Daoy (cell line): Measurements from ENCODE around the gene SPACDR. TPM values are rescaled to one million over a fixed set of nuclear protein-coding genes. Genes with fewer than 3 reads are reported as not detected.
"Not testable (repeated sequence)": the region's sequence is repeated elsewhere in the genome, so short reads cannot be mapped to it uniquely, and the experiment has no call there.

Experiments used
- DNase-seq: peaks from one replicate; pipeline ENCODE4 v3.0.0-alpha.2; 2015; ENCODE audit warnings: low read depth
- total RNA-seq: library from RNA; depleted of rRNA; stranded (reverse); fragments of >200 nt; shearing (Covaris generic); gene quantifications from 2 replicates; pipeline ENCODE4 v1.2.3, GENCODE V29; 2014; rRNA removed

Gene SPACDR, protein sequence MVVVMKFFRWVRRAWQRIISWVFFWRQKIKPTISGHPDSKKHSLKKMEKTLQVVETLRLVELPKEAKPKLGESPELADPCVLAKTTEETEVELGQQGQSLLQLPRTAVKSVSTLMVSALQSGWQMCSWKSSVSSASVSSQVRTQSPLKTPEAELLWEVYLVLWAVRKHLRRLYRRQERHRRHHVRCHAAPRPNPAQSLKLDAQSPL
- total RNA-seq: 1.6 TPM in 1 of 2 replicates, not detected in the other

DNA sequence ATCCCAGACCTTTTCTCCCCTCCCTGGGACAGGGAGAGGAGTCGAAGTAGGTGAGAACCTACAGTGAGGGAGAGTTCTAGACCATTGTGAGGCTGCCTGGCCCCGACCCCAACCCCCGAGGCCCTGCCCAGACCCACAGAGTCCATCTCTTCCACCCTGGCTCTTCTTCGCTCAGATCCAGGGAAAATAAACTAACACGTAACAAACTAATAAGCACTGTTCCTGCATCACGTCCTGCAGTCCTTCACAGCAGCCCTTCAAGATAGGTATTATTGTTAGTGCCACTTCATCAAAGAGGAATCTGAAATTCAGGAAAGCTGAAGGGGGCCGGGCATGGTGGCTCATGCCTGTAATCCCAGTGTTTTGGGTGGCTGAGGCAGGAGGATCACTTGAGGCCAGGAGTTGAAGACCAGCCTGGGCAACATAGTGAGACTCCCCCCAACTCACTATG, at the start of gene SPACDR:
Gene SPACDR, minus strand, starts transcription at position 51 of the 451 bp plus-strand sequence. CDS start 235 bp downstream, outside the sequence.
- no peak for DNase-seq

DNA sequence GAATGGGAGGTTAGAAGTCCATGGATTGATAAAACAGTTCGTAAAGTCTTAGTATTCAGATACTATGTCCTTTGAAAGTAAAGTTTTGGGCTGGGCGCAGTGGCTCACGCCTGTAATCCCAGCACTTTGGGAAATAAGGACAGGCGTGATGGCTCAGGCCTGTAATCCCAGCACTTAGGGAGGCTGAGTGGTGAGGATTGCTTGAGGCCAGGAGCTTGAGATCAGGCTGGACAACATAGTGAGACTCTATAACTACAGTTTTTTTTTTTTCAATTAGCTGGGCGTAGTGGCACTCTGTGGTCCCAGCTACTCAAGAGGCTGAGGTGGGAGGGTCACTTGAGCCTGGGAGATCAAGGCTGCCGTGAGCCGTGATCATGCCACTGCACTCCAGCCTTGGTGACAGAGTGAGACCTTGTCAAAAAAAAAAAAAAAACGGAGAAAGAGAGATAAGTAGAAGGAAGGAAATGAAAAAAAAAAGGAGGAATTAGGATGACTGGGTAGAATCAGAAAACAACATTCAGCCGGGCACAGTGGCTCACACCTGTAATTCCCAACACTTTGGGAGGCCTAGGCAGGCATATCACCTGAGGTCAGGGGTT, 49.3 kb upstream of the SPACDR start:
- no peak for DNase-seq

DNA sequence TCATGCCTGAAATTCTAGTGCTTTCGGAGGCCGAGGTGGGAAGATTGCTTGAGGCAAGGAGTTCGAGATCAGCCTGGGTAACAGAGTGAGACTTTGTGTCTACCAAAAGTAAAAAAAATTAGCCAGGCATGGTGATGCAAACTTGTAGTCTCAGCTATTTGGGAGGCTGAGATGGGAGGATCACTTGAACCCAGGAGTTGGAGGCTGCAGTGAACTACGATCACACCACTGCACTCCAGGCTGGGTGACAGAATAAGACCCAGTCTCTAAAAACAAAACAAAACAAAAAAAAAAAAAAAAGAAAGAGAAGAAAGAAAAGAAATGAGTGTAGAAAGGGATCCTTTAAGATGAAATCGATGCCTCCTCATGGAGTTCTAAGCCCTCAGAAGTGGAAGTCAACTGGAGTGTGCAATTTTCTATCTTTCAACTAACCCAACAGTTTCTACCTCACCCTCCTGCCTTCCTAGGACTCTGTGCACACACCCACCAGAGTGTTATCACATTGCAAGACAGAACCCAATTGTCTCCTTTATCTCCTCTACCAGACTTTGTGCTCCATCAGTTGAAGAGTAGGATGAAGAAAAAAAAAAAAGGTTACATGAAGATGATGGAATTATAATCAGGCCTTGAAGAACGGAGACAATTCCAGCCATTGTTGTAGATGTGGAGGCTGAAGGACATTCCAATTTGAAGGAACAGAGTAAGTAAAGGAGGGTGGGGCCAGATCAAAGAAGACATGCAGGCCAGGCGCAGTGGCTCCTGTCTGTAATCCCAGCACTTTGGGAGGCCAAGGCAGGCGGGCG, 46.6 kb upstream of the SPACDR start:
- no peak for DNase-seq

DNA sequence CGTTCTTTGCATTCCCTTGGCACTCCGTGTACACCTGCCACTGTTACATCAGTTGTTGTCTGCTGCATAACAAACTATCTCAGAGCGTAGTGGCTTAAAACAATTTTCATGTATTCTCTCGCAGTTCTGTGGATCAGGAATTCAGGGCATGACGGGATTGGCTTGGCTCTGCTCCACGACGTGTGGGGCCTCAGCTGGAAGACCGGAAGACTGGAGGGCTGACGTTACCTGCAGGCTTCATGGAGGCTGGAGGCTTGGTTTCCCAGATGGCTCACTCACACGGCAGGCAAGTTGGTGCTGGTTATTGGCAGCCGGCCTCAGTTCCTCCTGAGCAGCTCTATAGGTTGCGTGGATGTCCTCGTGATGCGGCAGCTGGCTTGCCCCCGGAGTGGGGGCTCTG, 45.2 kb upstream of the SPACDR start:
- peak; percentile 97 for DNase-seq

DNA sequence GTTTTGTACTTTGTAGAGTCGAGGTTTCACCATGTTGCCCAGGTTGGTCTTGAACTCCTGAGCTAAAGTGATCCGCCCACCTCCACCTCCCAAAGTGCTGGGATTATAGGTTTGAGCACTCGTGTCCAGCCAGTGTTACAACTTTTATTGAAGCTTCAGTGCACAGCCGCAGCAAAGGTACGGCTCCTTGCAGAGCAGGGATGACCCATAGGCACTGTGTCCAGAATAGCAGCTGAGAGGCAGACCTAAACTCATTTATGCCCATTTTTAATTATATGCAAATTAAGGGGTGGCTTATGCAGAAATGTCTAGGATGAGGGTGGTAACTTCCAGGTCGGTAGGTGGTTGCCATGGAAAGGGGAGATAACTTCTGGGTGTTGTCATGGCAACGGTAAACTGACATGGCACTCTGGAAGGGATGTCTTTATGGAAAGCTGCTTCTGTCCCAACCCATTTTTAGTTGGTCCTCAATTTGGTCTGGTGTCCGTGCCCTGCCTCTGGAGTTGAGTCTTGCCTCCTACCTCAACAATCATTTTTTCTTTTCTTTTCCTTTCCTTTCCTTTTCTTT, 42.4 kb upstream of the SPACDR start:
- DNase-seq: no peak

DNA sequence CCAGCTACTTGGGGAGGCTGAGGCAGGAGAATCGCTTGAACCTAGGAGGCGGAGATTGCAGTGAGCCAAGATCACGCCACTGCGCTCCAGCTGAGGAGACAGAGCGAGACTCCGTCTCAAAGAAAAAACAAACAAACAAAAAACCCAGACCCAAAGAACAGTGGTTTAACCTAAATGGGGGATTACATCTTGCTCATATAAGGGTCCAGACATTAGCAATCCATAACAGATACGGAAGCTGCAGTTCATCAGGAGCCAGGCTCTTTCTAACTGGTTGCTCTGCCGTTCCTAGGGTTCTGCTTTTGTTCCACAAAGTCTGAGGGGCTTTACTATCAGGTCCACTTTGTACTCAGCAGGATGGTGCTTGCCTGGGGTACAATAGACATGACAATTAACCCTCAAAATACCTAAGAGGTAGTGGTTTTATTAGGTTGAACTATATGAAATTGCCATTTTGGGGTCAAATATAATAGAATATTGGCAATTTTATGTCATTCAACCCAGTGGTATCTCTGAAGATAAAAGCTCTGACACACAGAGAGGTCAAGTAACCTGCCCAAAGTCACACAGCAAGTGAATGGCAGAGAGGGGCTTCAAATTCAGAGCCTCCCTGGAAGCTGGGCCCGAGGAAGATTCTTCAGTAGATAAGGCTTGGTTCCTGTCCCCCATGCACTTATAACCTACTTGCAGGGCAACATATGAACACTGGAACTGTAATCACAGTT, 41.0 kb upstream of the SPACDR start:
- DNase-seq: no peak

DNA sequence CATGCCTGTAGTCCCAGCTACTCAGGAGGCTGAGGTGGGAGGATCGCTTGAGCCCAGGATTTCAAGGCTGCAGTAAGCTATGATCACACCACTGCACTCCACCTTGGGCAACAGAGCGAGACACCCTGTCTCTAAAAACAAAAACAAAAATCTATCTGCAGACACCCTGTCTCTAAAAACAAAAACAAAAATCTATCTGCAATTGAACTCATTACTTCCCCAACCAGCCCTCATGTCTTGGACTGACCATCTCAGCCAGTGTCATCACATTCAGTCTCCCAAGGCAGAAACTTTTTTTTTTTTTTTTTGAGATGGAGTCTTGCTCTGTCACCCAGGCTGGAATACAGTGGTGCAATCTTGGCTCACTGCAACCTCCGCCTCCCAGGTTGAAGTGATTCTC, 40.0 kb upstream of the SPACDR start:
- DNase-seq: not testable (repeated sequence)

DNA sequence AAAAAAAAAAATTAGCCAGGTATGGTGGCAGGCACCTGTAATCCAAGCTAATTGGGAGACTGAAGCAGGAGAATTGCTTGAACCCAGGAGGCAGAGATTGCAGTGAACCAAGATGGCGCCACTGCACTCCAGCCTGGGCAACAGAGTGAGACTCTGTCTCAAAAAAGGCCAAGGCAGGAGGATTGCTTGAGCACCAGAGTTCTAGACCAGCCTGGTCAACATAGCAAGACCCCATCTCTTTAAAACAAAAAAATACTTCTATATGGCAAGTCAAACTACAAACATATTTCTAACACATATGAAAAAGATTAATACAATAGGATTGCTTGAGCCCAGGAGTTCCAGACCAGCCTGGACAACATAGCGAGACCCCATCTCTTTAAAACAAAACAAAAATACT, 36.7 kb upstream of the SPACDR start:
- DNase-seq: not testable (repeated sequence)

DNA sequence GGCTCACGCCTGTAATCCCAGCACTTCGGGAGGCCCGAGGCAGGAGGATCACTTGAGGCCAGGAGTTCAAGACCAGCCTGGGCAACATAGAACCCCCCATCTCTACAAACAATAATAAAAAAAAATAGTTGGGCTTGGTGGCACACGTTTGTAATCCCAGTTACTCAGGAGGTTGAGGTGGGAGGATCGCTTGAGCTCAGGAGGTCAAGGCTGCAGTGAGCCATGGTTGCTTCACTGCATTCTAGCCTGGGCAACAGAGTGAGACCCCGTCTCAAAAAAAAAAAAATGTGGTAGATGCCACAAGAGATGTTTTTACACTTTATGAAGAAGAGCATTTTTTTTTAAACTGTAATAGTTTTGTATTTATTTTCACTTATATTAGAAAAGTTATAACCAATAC, 32.4 kb upstream of the SPACDR start:
- no peak for DNase-seq

DNA sequence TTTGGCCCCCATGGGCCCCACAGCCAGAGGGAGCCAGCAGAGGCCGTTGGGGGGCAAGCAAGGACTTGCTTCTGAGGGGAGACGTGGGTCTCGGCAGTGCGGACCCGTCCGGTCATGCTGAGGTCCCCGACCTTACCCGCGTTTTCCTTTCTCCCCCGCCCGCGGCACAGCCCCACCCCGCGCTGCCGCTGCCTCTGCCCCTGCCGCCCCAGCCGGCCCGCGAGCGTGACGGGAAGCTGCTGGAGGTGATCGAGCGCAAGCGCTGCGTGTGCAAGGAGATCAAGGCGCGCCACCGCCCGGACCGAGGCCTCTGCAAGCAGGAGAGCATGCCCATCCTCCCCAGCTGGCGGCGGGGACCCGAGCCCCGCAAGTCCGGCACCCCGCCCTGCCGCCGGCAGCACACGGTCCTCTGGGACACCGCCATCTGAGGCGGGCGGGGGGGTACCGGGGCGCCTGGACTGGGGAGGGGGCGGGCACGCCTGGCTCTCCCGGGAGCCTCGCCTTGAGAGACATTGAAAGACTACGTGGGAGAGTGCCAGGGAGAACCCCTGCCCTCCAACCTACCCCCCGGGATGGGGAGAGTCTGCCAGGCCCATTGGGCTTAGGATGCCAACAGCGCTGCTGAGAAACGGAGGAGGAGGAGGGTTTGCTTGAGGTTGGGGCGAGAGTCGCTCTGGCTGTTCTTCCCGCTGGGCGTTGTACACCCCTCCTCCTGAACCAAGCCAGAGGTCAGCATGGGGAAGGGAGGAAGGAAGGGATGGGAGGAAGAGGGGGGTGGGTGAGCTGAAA, 29.6 kb upstream of the SPACDR start:
- DNase-seq: peak; percentile 65

DNA sequence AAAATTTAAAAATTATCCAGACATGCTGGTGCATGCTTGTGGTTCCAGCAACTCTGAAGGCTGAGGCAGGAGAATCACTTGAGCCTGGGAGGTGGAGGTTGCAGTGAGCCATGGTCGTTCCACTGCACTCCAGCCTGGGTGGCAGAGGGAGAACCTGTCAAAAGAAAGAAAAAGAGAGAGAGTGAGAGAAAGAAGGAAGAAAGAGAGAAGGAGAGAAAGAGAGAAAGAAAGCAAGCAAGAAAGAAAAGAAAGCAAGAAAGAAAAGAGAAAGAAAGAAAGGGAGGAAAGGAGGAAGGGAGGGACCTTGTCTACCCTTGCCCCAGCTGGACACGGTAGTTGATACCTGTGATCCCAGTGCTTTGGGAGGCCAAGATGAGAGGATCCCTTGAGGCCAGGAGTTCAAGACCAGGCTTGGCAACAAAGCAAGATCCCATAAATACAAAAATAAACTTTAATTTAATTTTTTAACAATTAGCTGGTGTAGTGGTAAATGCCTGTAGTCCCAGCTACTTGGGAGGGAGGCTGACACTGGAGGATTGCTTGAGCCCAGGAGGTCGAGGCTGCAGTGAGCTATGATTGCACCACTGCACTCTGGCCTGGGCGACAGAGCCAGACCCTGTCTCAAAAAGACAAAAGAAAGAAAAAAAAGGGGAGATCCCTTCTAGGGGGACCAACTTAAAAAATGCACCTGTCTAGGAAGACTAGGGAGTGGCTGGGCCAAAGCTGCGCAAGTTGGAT, 28.8 kb upstream of the SPACDR start:
- DNase-seq: no peak

DNA sequence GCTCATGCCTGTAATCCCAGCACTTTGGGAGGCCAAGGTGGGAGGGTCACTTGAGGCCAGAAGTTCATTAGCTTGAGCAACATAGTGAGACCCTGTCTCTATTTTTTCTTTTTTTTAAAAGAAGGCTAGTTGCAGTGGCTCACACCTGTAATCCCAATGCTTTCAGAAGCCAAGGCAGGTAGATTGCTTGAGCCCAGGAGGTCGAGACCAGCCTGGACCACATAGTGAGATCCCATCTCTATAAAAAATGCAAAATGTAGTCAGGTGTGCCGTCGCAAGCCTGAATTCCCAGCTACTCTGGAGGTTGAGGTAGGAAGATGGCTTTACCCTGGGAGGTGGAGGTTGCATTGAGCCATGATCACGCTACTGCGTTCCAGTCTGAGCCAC, 27.1 kb upstream of the SPACDR start:
- no peak for DNase-seq

DNA sequence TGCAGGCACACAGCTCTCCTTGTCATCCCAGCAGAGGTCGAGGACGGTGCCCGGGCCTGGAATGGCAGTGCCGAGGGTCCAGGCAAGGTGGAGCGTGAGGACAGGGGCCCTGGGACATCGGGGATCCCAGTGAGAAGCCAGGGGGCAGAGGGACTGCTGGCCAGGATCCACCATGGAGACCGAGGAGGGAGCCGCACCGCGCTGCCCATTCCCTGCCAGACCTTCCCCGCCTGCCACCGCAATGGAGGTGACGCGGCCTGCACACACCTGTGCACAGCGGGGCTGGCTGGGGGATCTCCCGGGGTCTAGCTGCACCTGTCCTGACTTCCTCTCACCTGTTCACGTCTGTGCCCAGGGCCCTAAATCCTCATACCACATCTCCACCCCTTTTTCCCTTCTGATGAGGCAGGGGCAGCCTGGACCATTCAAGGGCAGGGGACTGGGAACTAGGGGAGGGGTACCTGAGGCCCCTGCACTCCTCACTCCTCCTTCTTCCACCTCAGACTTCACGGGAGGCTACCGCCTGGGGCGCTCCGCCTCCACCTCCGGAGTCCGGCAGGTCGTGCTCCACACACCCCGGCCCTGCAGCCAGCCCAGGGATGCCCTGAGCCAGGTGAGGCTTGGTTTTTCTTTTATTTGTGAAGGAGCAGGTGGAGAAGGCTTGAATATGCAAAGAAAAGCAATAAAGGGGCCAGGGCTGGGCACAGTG, 26.6 kb upstream of the SPACDR start:
- no peak for DNase-seq

DNA sequence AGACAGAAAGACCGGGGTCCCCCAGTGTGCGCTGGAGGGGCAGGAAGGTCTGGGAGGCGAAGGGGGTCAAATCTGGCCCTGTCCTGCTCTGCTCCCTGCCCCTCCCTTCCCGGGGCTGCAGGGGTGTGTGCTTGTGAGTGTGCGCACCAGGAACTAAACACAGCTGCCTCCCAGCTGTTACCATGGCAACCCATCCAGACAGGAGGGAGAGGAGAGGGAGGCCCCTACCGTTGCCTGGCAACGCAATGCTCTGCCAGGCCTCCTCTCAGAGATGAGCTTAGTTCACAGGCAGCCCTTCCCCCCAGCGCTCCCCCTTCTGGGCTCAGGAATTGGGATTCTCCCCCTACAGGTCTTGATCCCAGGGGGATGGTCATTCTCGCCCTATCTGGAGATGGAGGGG, 25.8 kb upstream of the SPACDR start:
- peak; percentile 95 for DNase-seq

DNA sequence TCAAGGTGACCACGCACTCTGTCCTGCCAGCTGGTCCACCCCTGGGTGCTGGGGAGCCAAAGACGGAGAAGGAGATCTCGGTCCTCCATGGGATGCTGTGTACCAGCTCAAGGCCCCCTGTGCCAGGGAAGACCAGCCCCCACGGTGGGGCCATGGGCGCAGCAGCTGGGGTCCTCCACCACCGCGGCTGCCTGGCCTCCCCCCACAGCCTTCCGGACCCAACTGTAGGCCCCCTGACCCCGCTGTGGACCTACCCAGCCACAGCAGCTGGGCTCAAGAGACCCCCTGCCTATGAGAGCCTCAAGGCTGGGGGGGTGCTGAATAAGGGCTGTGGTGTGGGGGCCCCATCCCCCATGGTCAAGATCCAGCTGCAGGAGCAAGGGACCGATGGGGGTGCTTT, 25.1 kb upstream of the SPACDR start:
- no peak for DNase-seq

DNA sequence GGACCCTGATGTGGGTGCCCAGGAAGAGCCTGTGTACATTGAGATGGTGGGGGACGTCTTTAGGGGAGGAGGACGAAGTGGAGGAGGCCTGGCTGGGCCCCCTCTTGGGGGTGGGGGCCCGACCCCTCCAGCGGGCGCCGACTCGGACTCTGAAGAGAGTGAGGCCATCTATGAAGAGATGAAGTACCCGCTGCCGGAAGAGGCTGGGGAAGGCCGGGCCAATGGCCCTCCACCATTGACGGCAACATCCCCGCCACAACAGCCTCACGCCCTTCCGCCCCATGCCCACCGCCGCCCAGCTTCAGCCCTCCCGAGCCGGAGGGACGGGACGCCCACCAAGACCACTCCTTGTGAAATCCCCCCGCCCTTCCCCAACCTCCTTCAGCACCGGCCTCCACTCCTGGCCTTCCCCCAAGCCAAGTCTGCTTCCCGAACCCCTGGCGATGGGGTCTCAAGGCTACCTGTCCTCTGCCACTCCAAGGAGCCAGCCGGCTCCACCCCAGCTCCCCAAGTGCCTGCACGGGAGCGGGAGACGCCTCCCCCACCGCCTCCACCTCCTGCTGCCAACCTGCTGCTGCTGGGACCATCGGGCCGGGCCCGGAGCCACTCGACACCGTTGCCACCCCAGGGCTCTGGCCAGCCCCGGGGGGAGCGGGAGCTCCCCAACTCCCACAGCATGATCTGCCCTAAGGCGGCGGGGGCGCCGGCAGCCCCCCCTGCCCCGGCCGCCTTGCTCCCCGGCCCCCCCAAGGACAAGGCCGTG, 24.5 kb upstream of the SPACDR start:
- no peak for DNase-seq

DNA sequence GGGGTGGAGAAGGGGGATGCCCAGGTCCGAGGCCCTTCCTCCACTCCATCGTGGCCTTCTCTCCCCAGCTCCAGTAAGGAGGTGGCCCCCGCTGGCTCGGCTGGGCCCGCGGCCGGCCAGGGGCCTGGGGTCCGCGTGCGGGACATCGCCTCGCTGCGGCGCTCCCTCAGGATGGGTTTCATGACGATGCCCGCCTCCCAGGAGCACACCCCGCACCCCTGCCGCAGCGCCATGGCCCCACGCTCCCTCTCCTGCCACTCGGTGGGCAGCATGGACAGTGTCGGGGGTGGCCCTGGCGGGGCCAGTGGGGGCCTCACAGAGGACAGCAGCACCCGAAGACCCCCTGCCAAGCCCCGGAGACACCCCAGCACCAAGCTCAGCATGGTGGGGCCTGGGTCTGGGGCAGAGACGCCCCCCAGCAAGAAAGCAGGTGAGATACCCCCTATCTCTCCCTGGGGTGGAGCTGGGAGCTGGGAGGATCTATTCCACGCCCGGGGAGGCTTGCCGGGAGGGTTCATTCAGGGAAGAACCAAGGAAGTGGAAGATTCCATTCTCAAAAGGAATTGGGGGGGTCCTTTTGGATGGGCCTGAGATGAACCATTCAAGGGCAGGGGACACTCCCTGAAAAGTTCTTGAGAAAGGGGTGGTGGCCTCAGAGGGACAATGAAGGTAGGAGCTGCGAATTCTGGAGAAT, 22.8 kb upstream of the SPACDR start:
- peak; percentile 49 for DNase-seq

DNA sequence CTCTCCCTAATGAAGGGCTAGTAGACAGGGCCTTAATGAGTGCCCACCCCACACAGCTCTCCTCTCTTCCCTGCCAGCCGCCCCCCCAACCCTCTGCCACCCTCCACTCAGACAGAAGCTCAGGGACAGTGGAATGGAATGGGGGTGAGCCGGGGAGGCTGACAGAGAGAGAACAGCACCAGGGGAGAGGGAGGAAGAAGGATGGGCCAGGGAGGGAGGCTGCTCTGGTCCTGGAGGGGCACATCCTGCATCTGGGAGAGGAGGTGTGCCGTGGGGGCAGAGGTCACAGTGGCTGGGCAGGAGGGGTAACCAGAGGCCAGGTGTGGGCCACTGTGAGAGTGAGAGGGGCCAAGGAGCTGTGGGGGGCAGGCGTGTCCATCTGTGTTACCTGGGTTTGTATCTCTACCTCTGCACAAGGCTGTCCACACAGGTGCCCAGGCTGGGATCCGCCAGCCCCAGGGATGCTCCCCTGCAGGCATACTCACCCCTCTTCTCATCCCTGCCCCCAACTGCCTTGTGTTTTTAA, 22.1 kb upstream of the SPACDR start:
- no peak for DNase-seq
